ENCODE results near the gene MGMT.

Gene MGMT

DNA sequence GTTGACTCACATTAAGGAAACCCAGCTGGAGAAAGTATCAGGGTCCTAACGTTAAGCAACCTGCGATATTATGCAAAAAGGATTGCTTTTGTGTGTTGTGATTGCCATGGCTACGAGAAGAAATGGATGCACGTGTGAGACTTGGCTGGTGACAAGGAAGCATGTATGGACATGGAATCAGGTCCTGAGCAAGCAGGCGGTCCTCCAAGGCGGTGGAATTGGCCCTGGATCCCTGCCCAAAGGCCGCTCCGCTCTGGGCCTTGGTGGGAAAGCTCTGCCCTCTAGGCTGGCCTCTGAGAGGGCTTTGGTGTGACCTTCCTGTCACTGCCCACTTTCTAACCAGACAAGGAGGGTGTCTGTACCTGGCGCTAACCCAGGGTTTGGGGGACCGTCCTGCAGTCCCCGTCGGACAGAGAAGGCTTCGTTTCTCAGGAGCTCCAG is 305.0 kb downstream of the MGMT start:
- no peak for DNase-seq (ENCODE audit: low read depth, low spot score)

GRCh38 chr10:129772468-129773358 is 305.7 kb downstream of the MGMT start:
- DNase-seq (ENCODE audit: low read depth, low spot score): no peak

DNA sequence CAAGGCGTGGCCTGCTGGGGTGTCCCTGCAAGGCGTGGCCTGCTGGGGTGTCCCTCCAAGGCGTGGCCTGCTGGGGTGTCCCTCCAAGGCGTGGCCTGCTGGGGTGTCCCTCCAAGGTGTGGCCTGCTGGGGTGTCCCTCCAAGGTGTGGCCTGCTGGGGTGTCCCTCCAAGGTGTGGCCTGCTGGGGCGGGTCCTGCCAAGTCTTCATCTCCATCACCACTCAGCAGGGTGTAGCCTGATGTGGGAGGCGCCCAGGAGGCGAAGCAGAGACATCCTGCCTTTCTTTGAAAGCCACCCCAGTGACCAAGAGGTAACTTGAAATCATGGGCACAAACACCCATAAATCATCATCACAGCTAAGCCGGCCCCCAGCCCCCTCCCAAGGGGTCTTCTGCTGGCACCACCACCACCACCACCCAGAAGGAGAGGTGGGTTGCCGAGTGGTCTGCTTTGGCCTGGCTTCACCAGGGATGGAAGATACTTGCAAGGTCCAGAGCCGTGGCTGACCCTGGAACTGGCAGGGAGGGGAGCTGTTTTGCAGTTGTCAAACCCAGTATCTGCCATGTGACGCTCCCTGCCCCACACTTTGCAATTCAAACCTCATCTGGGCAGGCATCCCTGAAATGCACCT is 306.4 kb downstream of the MGMT start:
- DNase-seq (ENCODE audit: low read depth, low spot score): no peak

GRCh38 chr10:129774082-129774735 is 307.2 kb downstream of the MGMT start:
- no peak for DNase-seq (ENCODE audit: low read depth, low spot score)

DNA sequence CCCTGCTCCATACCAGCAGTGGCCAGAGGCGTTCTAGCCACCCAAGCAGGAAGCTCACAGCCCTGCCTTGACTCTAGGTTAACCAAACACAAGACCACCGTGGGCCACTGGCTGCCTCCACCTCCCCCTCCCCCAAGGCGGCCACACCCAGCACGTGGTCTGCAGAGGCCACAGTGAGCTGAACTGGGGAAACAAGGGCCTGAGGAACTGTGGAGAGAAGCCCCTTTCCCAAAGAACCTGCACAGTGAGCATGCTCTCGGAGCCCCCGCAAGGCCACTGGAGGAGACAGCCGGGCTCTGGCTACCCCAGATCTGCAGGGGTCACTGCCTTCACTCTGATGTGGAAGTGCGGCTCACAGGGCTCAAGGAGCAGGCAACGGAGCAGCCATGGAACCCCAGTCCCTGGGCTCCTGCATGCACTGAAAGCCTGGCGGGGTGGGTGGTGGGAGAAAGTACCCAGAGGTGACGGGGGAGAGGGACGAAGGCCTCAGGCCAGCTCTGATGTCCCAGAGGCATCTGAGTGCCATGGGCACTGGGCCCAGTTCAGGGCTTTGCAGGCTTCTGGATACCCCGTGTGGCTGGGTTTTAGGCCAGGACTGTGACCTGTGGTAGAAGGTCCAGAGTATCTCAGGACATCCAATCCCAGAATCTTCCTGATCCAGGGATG is 307.8 kb downstream of the MGMT start:
- DNase-seq (ENCODE audit: low read depth, low spot score): no peak

DNA sequence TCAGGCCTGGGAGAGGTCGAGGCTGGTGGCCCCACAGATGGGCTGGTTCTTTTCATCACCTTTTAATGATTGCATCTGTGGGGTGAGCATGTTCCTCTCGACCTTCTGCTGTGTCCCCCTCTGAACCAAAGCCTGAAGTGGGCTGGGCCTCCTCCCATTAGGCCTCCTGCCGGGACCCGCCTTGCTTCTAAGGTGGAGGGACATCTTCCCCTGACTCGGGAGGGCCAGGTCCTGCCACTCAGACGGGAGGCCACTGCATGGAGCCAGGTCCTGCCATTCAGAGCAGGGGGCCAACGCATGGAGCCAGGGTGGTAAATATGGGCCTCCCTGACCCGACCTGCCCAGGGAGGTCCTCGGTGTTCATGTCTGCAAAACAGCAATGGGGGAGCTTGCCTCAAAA is 308.6 kb downstream of the MGMT start:
- no peak for DNase-seq (ENCODE audit: low read depth, low spot score)

DNA sequence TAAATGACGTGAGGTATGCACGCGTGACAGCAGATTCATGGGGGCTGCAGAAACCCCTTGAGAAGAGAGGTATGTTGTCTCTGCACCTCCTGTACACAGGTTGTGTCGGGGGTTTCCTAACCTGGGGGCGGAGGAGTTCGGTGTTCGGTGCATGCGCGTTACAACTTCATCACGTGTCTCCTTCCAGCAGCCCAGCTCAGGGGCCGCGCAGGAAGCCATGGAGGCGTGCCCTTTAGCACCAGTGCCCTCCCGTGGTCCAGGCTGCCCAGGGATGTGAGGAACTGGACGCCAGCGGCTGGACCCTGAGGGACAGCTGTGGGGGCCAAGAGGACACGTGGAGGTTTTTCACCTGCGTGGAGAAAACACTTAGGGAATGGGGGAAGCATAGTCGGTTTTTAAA is 310.6 kb downstream of the MGMT start:
- no peak for DNase-seq (ENCODE audit: low read depth, low spot score)

DNA sequence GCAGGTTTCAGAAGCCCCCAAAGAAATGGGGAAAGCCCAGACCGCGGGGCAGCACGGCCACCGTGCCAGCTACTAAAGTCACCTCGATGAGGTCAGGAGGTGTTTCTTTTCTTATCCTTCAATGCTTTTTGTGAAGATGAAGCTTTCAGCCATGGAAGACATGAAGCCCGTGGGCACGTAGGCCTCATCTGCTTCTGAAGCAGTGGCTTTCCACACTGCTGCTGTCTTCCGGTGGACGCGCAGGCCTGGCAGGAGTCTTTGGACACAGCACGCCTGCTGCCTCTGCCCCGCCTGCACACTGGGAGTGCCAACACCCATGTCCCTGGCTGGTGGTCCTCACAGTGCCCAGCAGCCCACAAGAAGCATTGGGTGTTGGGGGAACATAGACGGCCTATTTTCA is 311.5 kb downstream of the MGMT start:
- no peak for DNase-seq (ENCODE audit: low read depth, low spot score)

GRCh38 chr10:129779126-129780111 is 312.4 kb downstream of the MGMT start:
- DNase-seq (ENCODE audit: low read depth, low spot score): no peak

- DNase-seq (ENCODE audit: low read depth, low spot score): no peak
Measured at GRCh38 chr10:129780198-129780597, 313.2 kb downstream of the MGMT start.

DNA sequence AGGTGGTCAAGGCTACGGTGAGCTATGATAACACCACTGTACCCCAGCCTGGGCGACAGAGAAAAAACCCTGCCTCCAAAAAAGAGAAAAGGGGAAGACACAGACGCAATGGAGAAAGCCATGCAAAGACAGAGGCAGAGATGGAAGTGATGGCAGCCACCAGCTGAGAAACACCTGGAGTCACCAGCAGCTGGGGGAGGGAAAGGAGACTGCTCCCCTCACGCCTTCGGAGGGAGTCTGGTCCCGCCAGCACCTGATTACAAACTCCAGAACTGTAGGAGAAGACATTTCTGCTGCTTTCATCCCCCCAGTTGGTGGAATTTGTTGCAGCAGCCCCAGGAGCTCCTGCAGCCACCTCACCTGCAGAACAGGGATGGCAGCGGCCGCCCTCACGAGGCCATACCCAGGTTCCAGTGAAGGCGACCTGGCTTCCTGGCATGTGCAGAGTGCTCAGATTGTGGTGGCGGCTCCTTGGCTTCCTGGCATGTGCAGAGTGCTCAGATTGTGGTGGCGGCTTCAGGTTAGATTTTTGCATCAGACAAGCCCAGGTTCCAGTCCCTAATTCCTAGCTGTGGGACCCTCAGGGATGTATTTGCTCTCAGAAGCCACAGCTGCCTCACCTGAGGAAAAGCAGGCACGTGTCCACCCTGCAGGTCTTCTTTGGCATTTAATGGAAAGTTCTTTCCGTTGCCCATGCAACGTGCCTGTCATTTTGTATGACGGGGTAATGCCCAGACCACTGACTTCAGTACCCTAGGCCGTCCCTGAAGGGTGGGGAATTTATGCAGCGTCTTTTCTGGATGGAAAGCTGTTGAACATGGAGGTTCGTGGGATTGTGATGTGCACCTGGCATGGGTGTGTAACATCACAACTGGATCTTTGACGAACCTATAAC is 314.1 kb downstream of the MGMT start:
- DNase-seq (ENCODE audit: low read depth, low spot score): no peak

DNA sequence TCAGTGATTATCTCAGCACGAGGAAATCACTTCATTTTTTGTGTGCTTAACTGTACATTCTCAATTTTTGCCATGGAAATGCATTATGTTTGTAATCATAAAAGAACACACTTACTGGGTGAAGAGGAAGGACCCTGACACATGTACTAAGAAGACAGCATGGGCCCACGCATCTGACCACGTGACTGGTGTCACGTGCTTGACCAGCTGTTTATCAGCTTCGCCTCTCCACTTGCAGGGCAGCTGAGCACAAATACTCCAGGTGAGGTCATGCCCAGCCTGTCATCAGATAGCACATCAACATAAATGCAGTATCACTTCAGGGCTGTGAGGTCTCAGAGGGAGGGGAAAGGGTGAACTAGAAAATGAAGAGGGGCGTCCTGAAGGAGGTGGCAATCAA is 317.2 kb downstream of the MGMT start:
- DNase-seq (ENCODE audit: low read depth, low spot score): no peak

GRCh38 chr10:129784891-129785290 is 317.9 kb downstream of the MGMT start:
- DNase-seq (ENCODE audit: low read depth, low spot score): no peak

DNA sequence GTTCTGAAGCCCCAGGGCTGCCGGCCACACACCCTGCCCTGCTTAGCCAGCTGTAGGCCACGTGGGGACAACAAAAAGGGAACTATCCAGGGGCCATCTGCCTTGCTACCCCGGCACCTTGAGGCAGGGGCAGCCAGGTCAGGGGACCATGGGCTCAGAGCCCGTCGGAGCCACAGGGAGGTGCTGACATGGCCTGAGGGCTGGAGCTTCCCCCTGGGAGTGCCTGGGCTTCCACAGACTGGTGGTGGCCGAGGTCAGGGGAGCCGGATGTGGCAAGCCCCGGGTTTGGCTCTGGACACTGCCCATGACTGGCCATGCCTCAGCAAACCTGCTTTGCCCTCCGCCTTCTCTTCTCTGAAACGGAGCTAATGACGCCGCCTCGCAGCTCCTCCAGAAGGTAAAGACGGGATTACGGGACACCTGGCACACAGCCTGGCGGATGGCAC is 318.5 kb downstream of the MGMT start:
- DNase-seq (ENCODE audit: low read depth, low spot score): no peak

- DNase-seq (ENCODE audit: low read depth, low spot score): no peak
Measured at GRCh38 chr10:129786216-129786615, 319.2 kb downstream of the MGMT start.

GRCh38 chr10:129787557-129787956 is 320.5 kb downstream of the MGMT start:
- DNase-seq (ENCODE audit: low read depth, low spot score): no peak

DNA sequence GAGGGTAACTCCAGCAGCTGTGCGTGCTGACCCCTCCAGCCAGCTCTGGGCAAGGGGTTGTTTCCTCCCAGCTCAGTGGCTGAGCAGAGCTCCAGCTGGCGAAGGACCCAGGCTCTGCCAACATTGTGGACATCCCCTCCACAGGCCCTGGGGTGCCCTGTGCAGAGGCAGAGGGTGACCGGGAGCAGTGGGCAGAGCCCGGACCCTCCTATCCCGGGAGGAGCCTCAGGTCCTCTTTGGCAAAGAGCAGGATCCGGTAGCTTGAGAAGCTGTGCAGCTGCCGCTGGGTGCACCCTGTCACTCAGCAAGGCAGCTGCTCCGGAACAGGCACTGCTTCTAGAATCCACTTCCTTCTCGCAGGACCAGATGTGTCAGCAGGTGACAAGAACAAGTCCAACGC is 321.2 kb downstream of the MGMT start:
- DNase-seq (ENCODE audit: low read depth, low spot score): no peak

GRCh38 chr10:129790715-129791446 is 323.8 kb downstream of the MGMT start:
- DNase-seq (ENCODE audit: low read depth, low spot score): no peak

GRCh38 chr10:129792141-129792540 is 325.1 kb downstream of the MGMT start:
- DNase-seq (ENCODE audit: low read depth, low spot score): no peak
